IPS-15b (cell line): ENCODE results near the gene ADSS1.

Experiments used
- H3K27me3 ChIP-seq: one replicate; pipeline ENCODE4 v1.6.1; 2013; ENCODE audit warnings: low read length; ENCODE audit not compliant: control insufficient read depth, insufficient read depth
- H3K36me3 ChIP-seq: one replicate; pipeline ENCODE4 v1.6.1; 2013; ENCODE audit warnings: low read length; ENCODE audit not compliant: control insufficient read depth, insufficient read depth
- H3K4me1 ChIP-seq: one replicate; pipeline ENCODE4 v1.6.1; 2013; ENCODE audit warnings: mild to moderate bottlenecking, low read length; ENCODE audit not compliant: control insufficient read depth, insufficient read depth
- H3K4me3 ChIP-seq: one replicate; pipeline ENCODE4 v1.5.1; 2013; ENCODE audit warnings: low read depth, low read length
- H3K9ac ChIP-seq: one replicate; pipeline ENCODE4 v1.6.1; 2013; ENCODE audit warnings: low read depth, mild to moderate bottlenecking, low read length
- H3K9me3 ChIP-seq: one replicate; pipeline ENCODE4 v1.6.1; 2013; ENCODE audit warnings: mild to moderate bottlenecking, low read length; ENCODE audit not compliant: control insufficient read depth, insufficient read depth

The ADSS1 gene

GRCh38 chr14:104697317-104697703 is 26.7 kb upstream of the ADSS1 start:
- Histone ChIP-seq H3K36me3 (peaks cover 38% of the 10 kb centered on the region), H3K4me1 (no peaks in the 10 kb centered on the region)

DNA sequence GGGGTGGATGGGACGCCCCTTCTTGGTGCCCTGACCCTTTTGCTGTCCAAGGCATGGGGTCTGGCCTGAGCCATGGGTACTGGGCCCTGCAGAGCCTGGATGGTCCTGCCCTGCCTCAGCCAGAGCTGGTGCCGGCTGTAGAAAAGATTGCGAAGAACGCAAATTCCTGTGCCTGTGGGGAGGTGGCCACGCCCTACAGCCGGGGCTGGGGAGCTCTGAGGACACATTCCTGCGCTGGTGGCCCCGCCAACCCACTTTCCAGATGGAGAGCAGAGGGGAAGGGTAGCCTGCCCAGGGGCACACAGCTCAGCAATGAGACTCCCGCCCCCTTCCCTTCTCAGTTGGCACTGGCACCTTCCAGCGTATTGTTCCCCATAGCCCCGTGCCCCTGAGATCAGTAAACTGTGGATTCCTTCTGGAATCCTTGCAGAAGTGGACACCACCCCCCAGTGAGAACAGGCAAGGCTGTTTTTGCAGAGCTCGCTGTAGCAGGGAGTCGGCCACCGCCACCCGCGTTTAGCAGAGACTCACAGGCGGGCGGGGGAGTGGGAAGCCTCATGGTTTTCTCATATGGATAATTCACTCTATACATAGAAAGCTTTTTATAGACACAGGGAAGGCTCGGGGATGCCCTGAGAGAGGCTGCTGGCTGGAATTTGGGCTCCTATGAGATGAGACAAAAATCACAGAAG is 26.0 kb upstream of the ADSS1 start:
- H3K9ac ChIP-seq = no peak overlapping the region
- H3K4me3 ChIP-seq = no peak overlapping the region
- H3K27me3 ChIP-seq = no peaks in the 10 kb centered on the region
- no peaks in the 10 kb centered on the region for H3K9me3 ChIP-seq
- H3K36me3 ChIP-seq = peaks cover 44% of the 10 kb centered on the region
- no peaks in the 10 kb centered on the region for H3K4me1 ChIP-seq

More at GRCh38 chr14:104697317-104697703, 26.7 kb upstream of the ADSS1 start:
- no peaks in the 10 kb centered on the region for H3K27me3 ChIP-seq
- no peak overlapping the region for H3K9ac ChIP-seq
- no peak overlapping the region for H3K4me3 ChIP-seq
- H3K9me3 ChIP-seq = no peaks in the 10 kb centered on the region

- no peaks in the 10 kb centered on the region for H3K9me3 ChIP-seq
- H3K4me1 ChIP-seq = no peaks in the 10 kb centered on the region
- H3K4me3 ChIP-seq = no peak overlapping the region
- H3K36me3 ChIP-seq = peaks cover 53% of the 10 kb centered on the region
- H3K27me3 ChIP-seq = no peaks in the 10 kb centered on the region
- no peak overlapping the region for H3K9ac ChIP-seq
These were observed 25.2 kb upstream of the ADSS1 start for GRCh38 chr14:104698688-104699425.

DNA sequence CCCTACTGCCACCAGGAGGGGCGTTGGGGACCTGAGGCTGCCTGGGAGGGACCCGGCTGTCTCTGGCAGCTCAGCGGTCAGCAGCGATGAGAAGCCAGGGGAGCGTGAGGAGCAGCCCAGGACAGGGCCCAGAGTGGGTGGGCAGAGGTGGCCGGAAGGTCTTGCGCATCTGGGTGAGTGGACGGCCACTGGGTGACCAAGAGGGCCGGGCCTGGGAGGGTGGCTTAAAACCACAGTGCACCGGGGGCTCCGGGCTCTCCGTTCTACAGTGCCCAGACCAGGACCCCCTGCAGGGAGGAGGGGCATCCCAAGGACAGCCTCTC is 24.6 kb upstream of the ADSS1 start:
- Histone ChIP-seq H3K9ac (no peak overlapping the region), H3K36me3 (peaks cover 55% of the 10 kb centered on the region), H3K9me3 (no peaks in the 10 kb centered on the region), H3K4me3 (no peak overlapping the region), H3K4me1 (no peaks in the 10 kb centered on the region), H3K27me3 (no peaks in the 10 kb centered on the region)

GRCh38 chr14:104700225-104700651 is 23.8 kb upstream of the ADSS1 start:
- Histone ChIP-seq H3K27me3 (no peaks in the 10 kb centered on the region), H3K4me3 (no peak overlapping the region), H3K9ac (peak overlapping the region; percentile 65), H3K36me3 (peaks cover 55% of the 10 kb centered on the region), H3K4me1 (no peaks in the 10 kb centered on the region), H3K9me3 (peaks cover 3% of the 10 kb centered on the region)

DNA sequence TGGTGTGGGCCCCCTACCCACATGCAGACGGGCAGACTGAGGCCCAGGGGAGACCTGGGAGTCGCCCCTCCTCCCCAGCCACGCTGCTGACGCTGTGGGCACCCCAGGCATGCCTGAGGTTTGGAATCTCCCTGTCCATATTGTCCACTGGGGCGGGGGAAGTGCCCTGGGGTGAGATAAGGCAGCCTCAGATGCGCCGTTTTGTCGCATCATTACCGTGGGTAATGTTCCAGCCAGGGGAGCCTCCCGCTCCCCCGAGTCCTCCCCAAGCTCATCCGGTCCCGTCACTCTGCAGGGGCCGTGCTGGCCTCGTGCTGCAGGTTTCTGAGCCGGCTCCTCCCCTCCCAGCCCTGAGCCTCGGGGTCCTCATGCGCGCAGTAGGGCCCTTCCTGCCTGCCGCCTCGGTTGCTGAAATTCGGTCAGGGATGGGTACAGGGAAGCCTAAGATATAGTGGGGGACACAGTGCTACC is 23.2 kb upstream of the ADSS1 start:
- Histone ChIP-seq H3K27me3 (no peaks in the 10 kb centered on the region), H3K9ac (peak overlapping the region; percentile 65), H3K9me3 (peaks cover 3% of the 10 kb centered on the region), H3K4me3 (no peak overlapping the region), H3K36me3 (peaks cover 53% of the 10 kb centered on the region), H3K4me1 (no peaks in the 10 kb centered on the region)

GRCh38 chr14:104701383-104702076 is 22.5 kb upstream of the ADSS1 start:
- peaks cover 47% of the 10 kb centered on the region for H3K36me3 ChIP-seq
- no peak overlapping the region for H3K9ac ChIP-seq
- H3K4me3 ChIP-seq = no peak overlapping the region
- peaks cover 3% of the 10 kb centered on the region for H3K9me3 ChIP-seq
- H3K27me3 ChIP-seq = no peaks in the 10 kb centered on the region
- H3K4me1 ChIP-seq = no peaks in the 10 kb centered on the region

DNA sequence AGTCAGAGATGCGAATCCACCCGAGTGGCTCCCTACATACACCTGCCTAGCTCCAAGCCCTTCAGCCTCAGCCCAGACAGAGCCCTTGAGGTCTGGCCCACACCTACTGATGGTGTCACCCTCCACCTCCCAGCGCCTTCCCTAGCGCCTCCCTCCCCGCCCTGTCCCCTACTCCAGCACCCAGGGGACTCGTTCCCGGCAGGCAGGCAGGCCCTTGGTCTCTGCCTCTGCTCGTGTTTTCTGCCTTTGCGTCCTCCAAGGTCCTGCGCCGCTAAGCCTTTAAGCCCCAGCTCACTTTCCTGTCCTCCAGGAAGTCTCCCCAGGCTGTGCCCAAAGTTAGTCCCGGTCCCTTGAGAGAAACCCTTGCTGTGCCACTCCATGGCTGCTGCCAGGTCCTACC is 21.9 kb upstream of the ADSS1 start:
- Histone ChIP-seq H3K36me3 (peaks cover 42% of the 10 kb centered on the region), H3K4me3 (no peak overlapping the region), H3K27me3 (no peaks in the 10 kb centered on the region), H3K4me1 (peaks cover 2% of the 10 kb centered on the region), H3K9ac (no peak overlapping the region), H3K9me3 (peaks cover 3% of the 10 kb centered on the region)

GRCh38 chr14:104702673-104703072 is 21.4 kb upstream of the ADSS1 start:
- H3K27me3 ChIP-seq = no peaks in the 10 kb centered on the region
- no peak overlapping the region for H3K4me3 ChIP-seq
- peaks cover 3% of the 10 kb centered on the region for H3K4me1 ChIP-seq
- no peak overlapping the region for H3K9ac ChIP-seq
- peaks cover 3% of the 10 kb centered on the region for H3K9me3 ChIP-seq
- H3K36me3 ChIP-seq = peaks cover 38% of the 10 kb centered on the region

DNA sequence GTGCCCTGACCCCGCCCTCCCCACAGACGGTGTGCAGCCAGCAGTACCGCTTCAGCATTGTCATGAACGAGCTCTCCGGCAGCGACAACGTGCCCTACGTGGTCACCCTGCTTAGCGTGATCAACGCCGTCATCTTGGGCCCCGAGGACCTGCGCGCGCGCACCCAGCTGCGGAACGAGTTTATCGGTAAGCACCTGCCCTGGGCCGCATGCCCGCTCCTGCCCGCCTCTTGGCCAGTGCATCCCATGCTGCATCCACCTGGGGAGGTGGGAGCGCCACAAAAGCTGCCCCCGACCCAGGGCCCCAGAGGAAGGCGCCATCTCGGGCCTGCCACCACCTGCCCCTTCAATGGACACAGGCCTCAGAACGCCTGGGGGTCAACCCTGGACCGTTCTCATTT is 20.8 kb upstream of the ADSS1 start:
- H3K9me3 ChIP-seq = peaks cover 3% of the 10 kb centered on the region
- H3K27me3 ChIP-seq = no peaks in the 10 kb centered on the region
- peaks cover 38% of the 10 kb centered on the region for H3K36me3 ChIP-seq
- no peak overlapping the region for H3K9ac ChIP-seq
- no peak overlapping the region for H3K4me3 ChIP-seq
- H3K4me1 ChIP-seq = peaks cover 3% of the 10 kb centered on the region

GRCh38 chr14:104704252-104704651 is 19.8 kb upstream of the ADSS1 start:
- H3K9me3 ChIP-seq = peaks cover 3% of the 10 kb centered on the region
- no peak overlapping the region for H3K9ac ChIP-seq
- H3K36me3 ChIP-seq = peaks cover 40% of the 10 kb centered on the region
- no peak overlapping the region for H3K4me3 ChIP-seq
- H3K4me1 ChIP-seq = peaks cover 3% of the 10 kb centered on the region
- H3K27me3 ChIP-seq = no peaks in the 10 kb centered on the region
